Upper lobe of left lung (tissue), 4 donors: ENCODE results near the gene PTPRG.

Source experiments
- CTCF ChIP-seq, 6 experiments: fragments of 450-650 bp in 4 of 6; fragments of 200-600 bp in 2 of 6; sonication (generic) in 2 of 6; IDR thresholded peaks; one replicate each; pipeline ENCODE4 v1.5.1; 2016 to 2019; ENCODE audit warnings: antibody characterized with exemption in 6 of 6
- POLR2AphosphoS5 ChIP-seq, 2 donors: sonication (generic); formaldehyde crosslinking; IDR thresholded peaks; one replicate each; pipeline ENCODE4 v1.5.1; 2017; ENCODE audit warnings: antibody characterized with exemption in 2 of 2

GRCh38 chr3:61826161-61826560 is 264.8 kb downstream of the PTPRG start:
- TF ChIP-seq POLR2AphosphoS5 (IDR thresholded peaks at IDR 0.05) (no peak), CTCF (IDR thresholded peaks at IDR 0.05) (no peak)
